HUES48 (cell line): ENCODE results near the gene PRKAG3.

Source experiments
- H3K27ac ChIP-seq: one replicate; pipeline ENCODE4 v1.7.0; 2013; ENCODE audit warnings: low read depth, low read length, inconsistent platforms
- H3K27me3 ChIP-seq: 2 replicates; pipeline ENCODE4 v1.6.1; 2013; ENCODE audit warnings: mild to moderate bottlenecking, low read length; ENCODE audit not compliant: control insufficient read depth, insufficient read depth
- H3K36me3 ChIP-seq: 2 replicates; pipeline ENCODE4 v1.6.1; 2013; ENCODE audit warnings: low read length; ENCODE audit not compliant: control insufficient read depth, insufficient read depth
- H3K4me1 ChIP-seq: 2 replicates; pipeline ENCODE4 v1.6.1; 2013; ENCODE audit warnings: mild to moderate bottlenecking, low read length; ENCODE audit not compliant: control insufficient read depth, insufficient read depth
- H3K4me3 ChIP-seq: 2 replicates; pipeline ENCODE4 v1.5.1; 2013; ENCODE audit warnings: mild to moderate bottlenecking, low read depth, low read length
- H3K9ac ChIP-seq: 2 replicates; pipeline ENCODE4 v1.6.1; 2013; ENCODE audit warnings: mild to moderate bottlenecking, low read depth, low read length, moderate library complexity
- H3K9me3 ChIP-seq: 2 replicates; pipeline ENCODE4 v1.6.1; 2013; ENCODE audit warnings: low read length; ENCODE audit not compliant: control insufficient read depth, insufficient read depth

The PRKAG3 gene

GRCh38 chr2:218834685-218835084, 3.1 kb upstream of the PRKAG3 start:
- no peaks in the 10 kb centered on the region for H3K36me3 ChIP-seq
- peaks cover 6% of the 10 kb centered on the region; the same call in 1 of the 2 replicates for H3K27me3 ChIP-seq
- no peak overlapping the region for H3K4me3 ChIP-seq
- H3K27ac ChIP-seq: no peak overlapping the region
- no peaks in the 10 kb centered on the region for H3K9me3 ChIP-seq
- H3K4me1 ChIP-seq: no peaks in the 10 kb centered on the region
- no peak overlapping the region for H3K9ac ChIP-seq

DNA sequence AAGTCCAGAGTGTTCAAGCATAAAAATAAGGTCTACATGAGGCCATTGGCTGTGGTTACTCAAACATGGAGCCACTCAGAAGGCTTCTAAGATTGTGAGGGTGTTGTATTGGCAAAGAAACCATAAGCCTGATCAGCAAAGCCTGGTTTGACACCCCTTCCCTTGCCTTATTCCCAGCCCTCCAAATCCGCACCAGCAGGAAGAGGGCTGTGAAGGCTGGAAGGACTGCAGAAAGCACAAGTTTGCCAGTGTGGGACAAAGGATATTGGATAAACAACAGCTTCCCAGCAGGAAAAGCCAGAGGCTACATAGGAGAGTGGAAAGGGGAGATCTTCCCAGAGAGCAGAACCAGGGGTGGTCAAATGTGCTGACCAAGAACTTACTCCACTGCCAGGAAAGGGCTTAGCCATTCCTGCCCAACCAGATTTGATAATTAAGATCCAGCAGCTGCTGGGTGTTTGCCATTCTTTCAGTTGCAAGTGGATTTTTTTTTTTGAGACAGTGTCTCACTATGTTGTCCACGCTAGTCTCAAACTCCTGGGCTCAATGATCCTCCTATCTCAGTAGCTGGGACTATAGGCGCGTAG, 1.5 kb upstream of the PRKAG3 start:
- no peak overlapping the region for H3K27ac ChIP-seq
- H3K36me3 ChIP-seq: no peaks in the 10 kb centered on the region
- H3K4me1 ChIP-seq: no peaks in the 10 kb centered on the region
- no peak overlapping the region for H3K9ac ChIP-seq
- no peaks in the 10 kb centered on the region for H3K9me3 ChIP-seq
- H3K27me3 ChIP-seq: peaks cover 6% of the 10 kb centered on the region; the same call in 1 of the 2 replicates
- H3K4me3 ChIP-seq: no peak overlapping the region

GRCh38 chr2:218832520-218832919, 917 bp upstream of the PRKAG3 start:
- no peak overlapping the region for H3K27ac ChIP-seq
- peaks cover 6% of the 10 kb centered on the region; the same call in 1 of the 2 replicates for H3K27me3 ChIP-seq
- no peaks in the 10 kb centered on the region for H3K9me3 ChIP-seq
- no peaks in the 10 kb centered on the region for H3K4me1 ChIP-seq
- H3K36me3 ChIP-seq: no peaks in the 10 kb centered on the region
- H3K9ac ChIP-seq: no peak overlapping the region
- no peak overlapping the region for H3K4me3 ChIP-seq

DNA sequence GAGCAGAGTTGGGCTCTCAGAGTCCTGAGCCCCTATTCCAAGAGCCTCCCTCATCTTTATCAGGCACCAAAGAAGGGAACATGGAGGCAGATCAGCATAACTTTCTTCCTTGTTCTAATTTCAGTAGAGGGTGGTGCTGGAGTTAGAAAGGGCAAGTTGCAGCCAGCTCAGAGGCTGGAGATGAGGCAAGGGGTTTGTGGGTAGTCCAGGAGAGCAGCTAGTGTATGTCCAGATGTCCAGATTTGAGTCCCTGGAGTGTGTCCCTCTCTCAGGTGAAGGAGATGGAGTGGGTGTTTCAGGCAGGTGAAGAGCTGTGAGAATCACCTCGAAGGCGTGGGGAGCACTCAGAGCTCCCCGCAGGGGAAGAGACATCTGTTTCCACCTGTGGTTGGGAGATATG, 478 bp upstream of the PRKAG3 start:
- peaks cover 6% of the 10 kb centered on the region; the same call in 1 of the 2 replicates for H3K27me3 ChIP-seq
- no peaks in the 10 kb centered on the region for H3K4me1 ChIP-seq
- no peaks in the 10 kb centered on the region for H3K36me3 ChIP-seq
- no peak overlapping the region for H3K27ac ChIP-seq
- no peak overlapping the region for H3K4me3 ChIP-seq
- no peak overlapping the region for H3K9ac ChIP-seq
- no peaks in the 10 kb centered on the region for H3K9me3 ChIP-seq

DNA sequence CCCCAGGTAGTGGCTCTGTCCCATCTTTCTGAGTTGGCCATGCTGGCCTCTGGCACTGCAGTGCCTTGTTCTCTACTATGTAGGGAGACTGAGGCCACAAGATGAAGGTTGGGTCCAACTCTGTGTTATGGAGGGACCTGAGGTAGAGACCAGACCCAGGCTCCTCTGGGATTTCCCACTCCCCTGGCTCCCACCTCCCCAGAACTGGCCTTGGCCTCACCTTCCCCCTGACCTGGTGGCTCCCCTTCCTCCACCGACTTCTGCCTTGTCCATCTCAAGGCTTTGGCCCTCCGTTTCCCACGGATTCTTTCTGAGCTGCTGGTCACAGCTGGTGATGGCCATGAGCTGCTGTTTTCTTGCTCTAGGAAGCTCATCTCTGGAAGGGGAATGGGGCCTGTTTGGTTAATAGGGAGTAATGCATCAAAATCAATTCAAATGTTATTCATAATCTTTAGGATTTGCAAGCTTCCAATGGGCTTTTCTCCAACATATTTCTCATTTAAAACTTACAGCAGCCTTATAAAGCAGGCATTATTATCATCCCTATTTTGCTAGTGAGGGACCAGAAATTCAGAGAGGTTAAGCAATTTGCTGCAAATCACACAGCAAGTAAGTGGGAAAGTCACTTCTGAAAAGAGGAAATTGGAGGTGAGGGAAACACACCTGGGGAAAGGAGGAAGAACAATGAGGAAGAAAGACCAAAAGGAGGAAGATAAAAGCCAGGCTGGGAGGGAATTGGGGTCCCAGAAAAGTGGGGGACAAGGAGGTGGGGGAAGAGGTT, 887 bp downstream of the PRKAG3 start:
- no peaks in the 10 kb centered on the region for H3K9me3 ChIP-seq
- no peak overlapping the region for H3K4me3 ChIP-seq
- H3K4me1 ChIP-seq: no peaks in the 10 kb centered on the region
- H3K9ac ChIP-seq: no peak overlapping the region
- H3K36me3 ChIP-seq: no peaks in the 10 kb centered on the region
- H3K27me3 ChIP-seq: peaks cover 6% of the 10 kb centered on the region; the same call in 1 of the 2 replicates
- H3K27ac ChIP-seq: no peak overlapping the region

DNA sequence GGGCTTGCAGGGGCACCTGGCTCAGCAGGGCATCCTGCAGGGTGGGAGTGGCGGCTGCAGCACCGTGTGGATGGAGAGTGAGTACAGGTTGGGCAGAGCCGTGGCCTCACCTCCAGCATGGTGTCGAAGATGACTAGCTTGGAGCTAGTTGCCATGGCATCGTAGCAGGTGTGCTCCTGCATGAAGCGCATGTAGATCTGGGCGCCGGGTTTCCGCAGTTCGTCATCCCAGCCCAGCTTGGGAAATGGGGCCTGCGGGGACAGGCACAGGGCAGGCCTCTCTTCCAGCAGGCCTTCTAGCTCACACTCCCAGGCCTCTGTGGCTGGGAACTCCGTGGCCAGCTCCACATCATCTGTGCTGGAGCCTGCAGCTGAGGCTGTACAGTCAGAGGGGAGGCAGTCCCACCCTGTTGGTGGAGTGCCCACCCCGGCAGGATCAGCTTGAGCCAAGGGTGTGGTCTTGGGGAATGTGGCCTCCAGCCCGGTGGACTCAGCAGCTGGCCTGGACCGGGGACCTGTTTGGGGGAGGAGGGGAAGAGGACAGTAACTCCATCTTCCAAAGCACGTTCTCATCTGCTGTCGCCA, 1.6 kb downstream of the PRKAG3 start:
- no peak overlapping the region for H3K9ac ChIP-seq
- no peaks in the 10 kb centered on the region for H3K36me3 ChIP-seq
- H3K9me3 ChIP-seq: no peaks in the 10 kb centered on the region
- H3K4me1 ChIP-seq: no peaks in the 10 kb centered on the region
- no peak overlapping the region for H3K4me3 ChIP-seq
- no peak overlapping the region for H3K27ac ChIP-seq
- peaks cover 6% of the 10 kb centered on the region; the same call in 1 of the 2 replicates for H3K27me3 ChIP-seq

DNA sequence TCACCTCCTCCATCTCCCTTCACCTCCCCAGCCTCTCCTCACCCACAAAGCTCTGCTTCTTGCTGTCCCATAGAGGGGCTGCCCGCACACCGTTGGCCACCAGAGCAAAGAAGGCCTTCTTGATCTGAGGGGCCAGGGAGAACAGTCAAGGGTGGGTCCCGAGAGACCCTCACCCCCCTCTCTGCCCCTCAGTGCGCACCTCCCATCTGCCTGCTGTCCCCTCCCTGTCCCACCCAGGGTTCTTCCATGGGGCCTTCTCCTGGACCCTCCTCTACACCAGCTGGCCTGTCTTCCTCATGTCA, 3.2 kb downstream of the PRKAG3 start:
- Histone ChIP-seq H3K9me3 (no peaks in the 10 kb centered on the region), H3K4me1 (no peaks in the 10 kb centered on the region), H3K27me3 (peaks cover 6% of the 10 kb centered on the region; the same call in 1 of the 2 replicates), H3K9ac (no peak overlapping the region), H3K4me3 (no peak overlapping the region), H3K36me3 (no peaks in the 10 kb centered on the region), H3K27ac (no peak overlapping the region)

- Histone ChIP-seq H3K27ac (no peak overlapping the region), H3K27me3 (peaks cover 6% of the 10 kb centered on the region; the same call in 1 of the 2 replicates), H3K9ac (no peak overlapping the region), H3K4me3 (no peak overlapping the region), H3K4me1 (no peaks in the 10 kb centered on the region), H3K36me3 (no peaks in the 10 kb centered on the region), H3K9me3 (no peaks in the 10 kb centered on the region)
These were observed 3.7 kb downstream of the PRKAG3 start for GRCh38 chr2:218827701-218828476.

GRCh38 chr2:218826791-218827190, 4.8 kb downstream of the PRKAG3 start:
- no peaks in the 10 kb centered on the region for H3K27me3 ChIP-seq

GRCh38 chr2:218824004-218824403, 7.6 kb downstream of the PRKAG3 start:
- no peak overlapping the region for H3K4me3 ChIP-seq
- H3K4me1 ChIP-seq: no peaks in the 10 kb centered on the region
- H3K27me3 ChIP-seq: no peaks in the 10 kb centered on the region
- no peaks in the 10 kb centered on the region for H3K36me3 ChIP-seq
- no peak overlapping the region for H3K27ac ChIP-seq
- no peak overlapping the region for H3K9ac ChIP-seq
- H3K9me3 ChIP-seq: no peaks in the 10 kb centered on the region

More at GRCh38 chr2:218826791-218827190, 4.8 kb downstream of the PRKAG3 start:
- Histone ChIP-seq H3K4me1 (no peaks in the 10 kb centered on the region), H3K4me3 (no peak overlapping the region), H3K27ac (no peak overlapping the region), H3K36me3 (no peaks in the 10 kb centered on the region), H3K9ac (no peak overlapping the region), H3K9me3 (no peaks in the 10 kb centered on the region)
